Loucy (cell line): Measurements from ENCODE around the gene ZNRF3.

Experiments used
- CTCF ChIP-seq: fragments of 200-600 bp; sonication (generic); conservative IDR thresholded peaks from 2 replicates; pipeline ENCODE4 v1.5.1; 2014; ENCODE audit warnings: mild to moderate bottlenecking, antibody characterized with exemption, low read length
- EZH2phosphoT487 ChIP-seq: fragments of 200-600 bp; IDR thresholded peaks from 2 replicates; pipeline ENCODE4 v1.6.1; 2018; ENCODE audit warnings: antibody characterized with exemption, mild to moderate bottlenecking, moderate library complexity, borderline replicate concordance

GRCh38 chr22:29030618-29031226 lies 147.3 kb downstream of the ZNRF3 start:
- TF ChIP-seq EZH2phosphoT487 (no peak), CTCF (no peak)
